CD1c-positive myeloid dendritic cell (primary cell): ENCODE measurements around the gene CYP2A6.
"Not testable (repeated sequence)": the region's sequence is repeated elsewhere in the genome, so short reads cannot be mapped to it uniquely, and the experiment has no call there.

Experiments
- DNase-seq: peaks from one replicate; pipeline ENCODE4 v3.0.0-alpha.2; 2016; ENCODE audit errors: extremely low spot score

The CYP2A6 gene

GRCh38 chr19:40846722-40847121, 3.5 kb downstream of the CYP2A6 start:
- not testable (repeated sequence) for DNase-seq

GRCh38 chr19:40843653-40844052, 6.6 kb downstream of the CYP2A6 start:
- peak; percentile 49 for DNase-seq

GRCh38 chr19:40842997-40843652, 7.1 kb downstream of the CYP2A6 start:
- DNase-seq = not testable (repeated sequence)

GRCh38 chr19:40842012-40842411, 8.2 kb downstream of the CYP2A6 start:
- DNase-seq = not testable (repeated sequence)

GRCh38 chr19:40838477-40838876, 11.8 kb downstream of the CYP2A6 start:
- not testable (repeated sequence) for DNase-seq

- DNase-seq = no peak
Observed at GRCh38 chr19:40836754-40837429, 13.4 kb downstream of the CYP2A6 start.

- DNase-seq = not testable (repeated sequence)
Observed at GRCh38 chr19:40833728-40834533, 16.3 kb downstream of the CYP2A6 start.

GRCh38 chr19:40832431-40832790, 17.8 kb downstream of the CYP2A6 start:
- not testable (repeated sequence) for DNase-seq

- no peak for DNase-seq
Observed at GRCh38 chr19:40831502-40832430, 18.5 kb downstream of the CYP2A6 start.

- not testable (repeated sequence) for DNase-seq
Observed at GRCh38 chr19:40830741-40831140, 19.5 kb downstream of the CYP2A6 start.

- no peak for DNase-seq
Observed at GRCh38 chr19:40829205-40829604, 21.0 kb downstream of the CYP2A6 start.

- no peak for DNase-seq
Observed at GRCh38 chr19:40827386-40828247, 22.6 kb downstream of the CYP2A6 start.

- peak; percentile 43 for DNase-seq
Observed at GRCh38 chr19:40826699-40827385, 23.4 kb downstream of the CYP2A6 start.

- DNase-seq = not testable (repeated sequence)
Observed at GRCh38 chr19:40826312-40826698, 23.9 kb downstream of the CYP2A6 start.

GRCh38 chr19:40825460-40826095, 24.7 kb downstream of the CYP2A6 start:
- not testable (repeated sequence) for DNase-seq

- not testable (repeated sequence) for DNase-seq
Observed at GRCh38 chr19:40824916-40825315, 25.3 kb downstream of the CYP2A6 start.

- DNase-seq = peak; percentile 77
Observed at GRCh38 chr19:40822704-40823553, 27.3 kb downstream of the CYP2A6 start.

GRCh38 chr19:40822161-40822560, 28.1 kb downstream of the CYP2A6 start:
- DNase-seq = no peak
